ENCODE data around the gene MOV10L1.

Gene MOV10L1

GRCh38 chr22:50178871-50179869 is 89.4 kb downstream of the MOV10L1 start:
- Histone ChIP-seq H3K27me3 (ENCODE audit: insufficient read depth, poor library complexity, severe bottlenecking) (no peaks in the 10 kb centered on the region), H3K27ac (ENCODE audit: poor library complexity, severe bottlenecking) (no peak overlapping the region), H3K9me3 (ENCODE audit: severe bottlenecking) (no peaks in the 10 kb centered on the region), H3K4me3 (ENCODE audit: severe bottlenecking) (no peak overlapping the region), H3K36me3 (ENCODE audit: low read depth) (no peaks in the 10 kb centered on the region), H3K4me1 (ENCODE audit: insufficient read depth, poor library complexity, severe bottlenecking) (no peaks in the 10 kb centered on the region)
- TF ChIP-seq CTCF (IDR thresholded peaks at IDR 0.05; ENCODE audit: poor library complexity, severe bottlenecking): no peak
- peak; percentile 55 for DNase-seq (ENCODE audit: low spot score)
- no peak for ATAC-seq (ENCODE audit: low read depth)

- no peak for ATAC-seq (ENCODE audit: low read depth)
- Histone ChIP-seq H3K36me3 (ENCODE audit: low read depth) (no peaks in the 10 kb centered on the region), H3K27me3 (ENCODE audit: insufficient read depth, poor library complexity, severe bottlenecking) (no peaks in the 10 kb centered on the region), H3K27ac (ENCODE audit: poor library complexity, severe bottlenecking) (no peak overlapping the region), H3K4me1 (ENCODE audit: insufficient read depth, poor library complexity, severe bottlenecking) (no peaks in the 10 kb centered on the region), H3K9me3 (ENCODE audit: severe bottlenecking) (no peaks in the 10 kb centered on the region), H3K4me3 (ENCODE audit: severe bottlenecking) (no peak overlapping the region)
- no peak for TF ChIP-seq CTCF (IDR thresholded peaks at IDR 0.05; ENCODE audit: poor library complexity, severe bottlenecking)
- peak; percentile 52 for DNase-seq (ENCODE audit: low spot score)
Observed at GRCh38 chr22:50179937-50180726, 90.3 kb downstream of the MOV10L1 start.

GRCh38 chr22:50180727-50181521 is 91.1 kb downstream of the MOV10L1 start:
- Histone ChIP-seq H3K4me3 (ENCODE audit: severe bottlenecking) (no peak overlapping the region), H3K27ac (ENCODE audit: poor library complexity, severe bottlenecking) (no peak overlapping the region), H3K27me3 (ENCODE audit: insufficient read depth, poor library complexity, severe bottlenecking) (no peaks in the 10 kb centered on the region), H3K9me3 (ENCODE audit: severe bottlenecking) (no peaks in the 10 kb centered on the region), H3K36me3 (ENCODE audit: low read depth) (no peaks in the 10 kb centered on the region), H3K4me1 (ENCODE audit: insufficient read depth, poor library complexity, severe bottlenecking) (no peaks in the 10 kb centered on the region)
- DNase-seq (ENCODE audit: low spot score): peak; percentile 42
- no peak for ATAC-seq (ENCODE audit: low read depth)
- no peak for TF ChIP-seq CTCF (IDR thresholded peaks at IDR 0.05; ENCODE audit: poor library complexity, severe bottlenecking)

- no peak overlapping the region for H3K4me3 ChIP-seq (ENCODE audit: severe bottlenecking)
- no peaks in the 10 kb centered on the region for H3K9me3 ChIP-seq (ENCODE audit: severe bottlenecking)
- H3K36me3 ChIP-seq (ENCODE audit: low read depth): 0 out of 2 replicates have a peak, but pooled peaks cover 2% of the 10 kb centered on the region
- peak; percentile 10; the same call in 1 of the 3 replicates for ATAC-seq (ENCODE audit: low read depth)
- no peak for TF ChIP-seq CTCF (IDR thresholded peaks at IDR 0.05; ENCODE audit: poor library complexity, severe bottlenecking)
- H3K4me1 ChIP-seq (ENCODE audit: insufficient read depth, poor library complexity, severe bottlenecking): peaks cover 3% of the 10 kb centered on the region
- no peak overlapping the region for H3K27ac ChIP-seq (ENCODE audit: poor library complexity, severe bottlenecking)
- no peaks in the 10 kb centered on the region for H3K27me3 ChIP-seq (ENCODE audit: insufficient read depth, poor library complexity, severe bottlenecking)
- DNase-seq (ENCODE audit: low spot score): no peak
Observed at GRCh38 chr22:50182176-50183081, 92.6 kb downstream of the MOV10L1 start.

All from RWPE2 (cell line).